HepG2 (cell line): Measurements from ENCODE around the gene C13orf46. TPM values are rescaled to one million over a fixed set of nuclear protein-coding genes. Genes with fewer than 3 reads are reported as not detected.
A peak's percentile ranks its signal among the peaks of the same experiment; 100 is the strongest.

Source experiments
- ATAC-seq: fragments of 200-7000 bp; cut with Tn5 transposase; 3 replicates; pipeline ENCODE4 v1.9.1; 2020; ENCODE audit warnings: mild to moderate bottlenecking, moderate library complexity
- BruUV-seq: library from RNA; stranded (reverse); fragments of 400-500 nt; replicated peaks from 2 replicates; lab custom pipeline; 2021; lab: Mats Ljungman, UMichigan
- CTCF ChIA-PET: fragments of 300-600 bp; formaldehyde crosslinking; extraction: SDS; loops from one replicate; lab custom pipeline; 2021; ENCODE audit warnings: low total read pairs, inconsistent platforms, low intra/inter-chr PET ratio; lab: Yijun Ruan, JAX
- POLR2A ChIA-PET: fragments of 350-600 bp; sonication (Branson Sonifier 250); formaldehyde crosslinking; loops from one replicate; lab custom pipeline; 2020; ENCODE audit warnings: antibody characterized with exemption, inconsistent platforms; lab: Yijun Ruan, JAX
- DNase-seq: peaks from one replicate; pipeline ENCODE4 v3.0.0-alpha.2; 2015; ENCODE audit warnings: low spot score
- FAIRE-seq: peaks from 3 replicates; lab custom pipeline; 2011; peaks lifted over from hg19 to GRCh38; lab: Jason Lieb, UNC
- H2AFZ ChIP-seq: one replicate; pipeline ENCODE4 v1.6.1; 2011; ENCODE audit warnings: low read length, inconsistent platforms
- H3K27ac ChIP-seq: fragments of 300-600 bp; 3 replicates; pipeline ENCODE4 v1.8.0; 2011; ENCODE audit warnings: mixed run types, mild to moderate bottlenecking, mixed read lengths, low read length, inconsistent platforms; ENCODE audit not compliant: insufficient read depth; ENCODE audit errors: extremely low read length
- H3K27me3 ChIP-seq, 2 experiments: fragments of 200-600 bp in 1 of 2; 2 replicates in 1 of 2; 3 replicates in 1 of 2; pipeline versions ENCODE4 v1.6.0 to v1.8.0; 2011; ENCODE audit warnings: low read length in 2 of 2, mild to moderate bottlenecking in 2 of 2, moderate library complexity in 2 of 2, inconsistent platforms in 1 of 2; ENCODE audit not compliant: insufficient read depth in 2 of 2, control insufficient read depth in 1 of 2
- H3K36me3 ChIP-seq, 2 experiments: fragments of 200-600 bp in 1 of 2; replicated peaks in 1 of 2; 2 replicates in 1 of 2; 3 replicates in 1 of 2; pipeline versions ENCODE4 v1.5.1 to v1.8.0; 2011; ENCODE audit warnings: low read length in 2 of 2, inconsistent platforms in 1 of 2; ENCODE audit not compliant: insufficient read depth in 2 of 2, control insufficient read depth in 1 of 2
- H3K4me1 ChIP-seq: 2 replicates; pipeline ENCODE4 v1.5.1; 2012; ENCODE audit warnings: low read length, inconsistent platforms; ENCODE audit not compliant: insufficient read depth
- H3K4me2 ChIP-seq: 2 replicates; pipeline ENCODE4 v1.6.0; 2011; ENCODE audit warnings: low read depth, low read length, inconsistent platforms
- H3K4me3 ChIP-seq, 3 experiments: fragments of 200-600 bp in 1 of 3; sonication (generic), shearing (Covaris generic) in 1 of 3; replicated peaks in 1 of 3; 2 replicates each; pipeline ENCODE4 v1.5.1; 2011 to 2016; ENCODE audit warnings: low read length in 3 of 3, inconsistent platforms in 2 of 3, low read depth in 2 of 3, mild to moderate bottlenecking in 2 of 3, control low read depth in 1 of 3, mixed read lengths in 1 of 3; ENCODE audit not compliant: insufficient read depth in 1 of 3
- H3K79me2 ChIP-seq: one replicate; pipeline ENCODE4 v1.6.1; 2011; ENCODE audit warnings: low read length, inconsistent platforms; ENCODE audit not compliant: insufficient read depth
- H3K9ac ChIP-seq: 2 replicates; pipeline ENCODE4 v1.6.0; 2011; ENCODE audit warnings: mild to moderate bottlenecking, low read depth, low read length, inconsistent platforms; ENCODE audit not compliant: insufficient read depth
- H3K9me3 ChIP-seq: 2 replicates; pipeline ENCODE4 v1.5.1; 2012; ENCODE audit warnings: mild to moderate bottlenecking, low read length
- H4K20me1 ChIP-seq: 2 replicates; pipeline ENCODE4 v1.6.0; 2011; ENCODE audit warnings: inconsistent platforms, mild to moderate bottlenecking, low read length, moderate library complexity; ENCODE audit not compliant: insufficient read depth
- CEBPG ChIP-seq: IDR thresholded peaks from 2 replicates; pipeline ENCODE4 v1.6.1; 2016
- CTCF ChIP-seq: sonication (generic); formaldehyde crosslinking; IDR thresholded peaks from 2 replicates; pipeline ENCODE4 v1.5.0; 2020; ENCODE audit warnings: mild to moderate bottlenecking, missing genetic modification reagents, moderate library complexity
- FOXM1 ChIP-seq: sonication (generic); formaldehyde crosslinking; IDR thresholded peaks from 2 replicates; pipeline ENCODE4 v1.5.0; 2020; ENCODE audit warnings: missing genetic modification reagents
- MYC ChIP-seq: sonication (generic); formaldehyde crosslinking; IDR thresholded peaks from 2 replicates; pipeline ENCODE4 v1.9.0; 2021; ENCODE audit warnings: missing genetic modification reagents, borderline replicate concordance
- RFX1 ChIP-seq: fragments of 450-650 bp; IDR thresholded peaks from 2 replicates; pipeline ENCODE4 v1.6.1; 2017
- ZFP36L1 ChIP-seq: sonication (generic); formaldehyde crosslinking; IDR thresholded peaks from 2 replicates; pipeline ENCODE4 v1.8.0; 2022; ENCODE audit warnings: mild to moderate bottlenecking, missing genetic modification reagents, moderate library complexity
- ZHX1 ChIP-seq: sonication (generic); formaldehyde crosslinking; IDR thresholded peaks from 2 replicates; pipeline ENCODE4 v1.8.1; 2022; ENCODE audit warnings: low read depth, mild to moderate bottlenecking, missing genetic modification reagents
- ZNF292 ChIP-seq: sonication (generic); formaldehyde crosslinking; IDR thresholded peaks from 2 replicates; pipeline ENCODE4 v1.8.1; 2022; ENCODE audit warnings: mild to moderate bottlenecking, low read depth, missing genetic modification reagents, borderline replicate concordance
- WGBS: methylation state at CpG from one replicate; pipeline ENCODE4 v1.1.6; 2017; ENCODE audit warnings: low lambda C conversion rate; 5-methylcytosine and 5-hydroxymethylcytosine counted together
- in situ Hi-C: cut with HindIII; loops from 2 replicates; pipeline ENCODE4 v1.10.0; 2017; ENCODE audit warnings: low pct_unique_long_range_greater_than_20kb; ENCODE audit not compliant: extremely low pct_ligation_motif_present
- intact Hi-C: fragments of 100-400 bp; cut with micrococcal nuclease; formaldehyde crosslinking; loops from one replicate; pipeline ENCODE4 v1.10.0; 2022; ENCODE audit not compliant: unreplicated experiment
- polyA plus RNA-seq, 8 experiments: library from polyadenylated mRNA; depleted of rRNA in 3 of 8; stranded (reverse) in 7 of 8; unstranded in 1 of 8; fragments of >200 nt; fragmentation: Illumina TruSeq in 4 of 8; extraction: Trizol in 4 of 8; gene quantifications; 2 replicates each; pipeline versions ENCODE4 v1.2.1 to v1.2.3, GENCODE V29; 2011 to 2016; ENCODE audit warnings: low read depth in 4 of 8, missing spikeins in 1 of 8, mixed read lengths in 1 of 8; ENCODE audit not compliant: insufficient read depth in 1 of 8
- total RNA-seq, 5 experiments: library from RNA; depleted of rRNA; stranded (reverse); fragments of >200 nt; fragmentation: Illumina TruSeq; extraction: Trizol; gene quantifications; 2 replicates each; pipeline ENCODE4 v1.2.3, GENCODE V29; 2016; ENCODE audit warnings: low read depth in 1 of 5
- TF ChIP-seq, protein P1 (sequence below), 2 experiments: sonication (generic) in 1 of 2; formaldehyde crosslinking in 1 of 2; IDR thresholded peaks; 2 replicates each; pipeline versions ENCODE4 v1.5.1 to v1.6.1; 2011 to 2020; ENCODE audit warnings: borderline replicate concordance in 1 of 2, low read depth in 1 of 2, low read length in 1 of 2, mild to moderate bottlenecking in 1 of 2, missing genetic modification reagents in 1 of 2, moderate library complexity in 1 of 2
- TF ChIP-seq, protein P2 (sequence below): sonication (generic); formaldehyde crosslinking; IDR thresholded peaks from 2 replicates; pipeline ENCODE4 v1.4.0; 2020; ENCODE audit warnings: missing genetic modification reagents, borderline replicate concordance

The C13orf46 gene
- total and polyA plus RNA-seq, 2 of the 13 experiments (the other 11 are each of a cell fraction or from before 2014, with no cell fraction given): 0.01 TPM; not detected in 1

- in situ Hi-C loops (no loop called here), intact Hi-C loops (no loop called here)
- CTCF ChIA-PET: interaction anchor here (1.5 kb wide), 1 partner anchor 131 kb away, joined by 6 read pairs; no protein-coding TSS in a partner anchor
- Histone ChIP-seq H3K36me3 (no peaks in the 10 kb centered on the region), H2AFZ (no peak overlapping the region), H4K20me1 (no peaks in the 10 kb centered on the region), H3K27me3 (peaks cover 4 to 7% of the 10 kb centered on the region in 2 experiments; a peak in 3 of 5 replicates), H3K4me1 (peaks cover 5% of the 10 kb centered on the region; the same call in 1 of the 2 replicates), H3K79me2 (no peaks in the 10 kb centered on the region), H3K9ac (no peak overlapping the region), H3K27ac (no peak overlapping the region), H3K4me3 (no peak overlapping the region), H3K9me3 (no peaks in the 10 kb centered on the region), H3K4me2 (no peak overlapping the region)
- POLR2A ChIA-PET: no interaction called here
- no peak for DNase-seq
- BruUV-seq: no TSS peak
- peak; percentile 32; the same call in 2 of the 3 replicates for ATAC-seq
- no peak for FAIRE-seq
- WGBS: 13% methylated on average over 4 of the region's 17 CpGs
- TF ChIP-seq CEBPG (CRISPR knock-in tag) (no peak), CTCF (CRISPR knock-in tag) (peak; percentile 73), ZNF292 (CRISPR knock-in tag) (no peak), MYC (CRISPR knock-in tag) (peak; percentile 61; the same call in 1 of the 2 replicates), RFX1 (no peak), ZFP36L1 (CRISPR knock-in tag) (no peak), ZHX1 (CRISPR knock-in tag) (no peak), FOXM1 (CRISPR knock-in tag) (no peak)
- TF ChIP-seq, protein P1, sequence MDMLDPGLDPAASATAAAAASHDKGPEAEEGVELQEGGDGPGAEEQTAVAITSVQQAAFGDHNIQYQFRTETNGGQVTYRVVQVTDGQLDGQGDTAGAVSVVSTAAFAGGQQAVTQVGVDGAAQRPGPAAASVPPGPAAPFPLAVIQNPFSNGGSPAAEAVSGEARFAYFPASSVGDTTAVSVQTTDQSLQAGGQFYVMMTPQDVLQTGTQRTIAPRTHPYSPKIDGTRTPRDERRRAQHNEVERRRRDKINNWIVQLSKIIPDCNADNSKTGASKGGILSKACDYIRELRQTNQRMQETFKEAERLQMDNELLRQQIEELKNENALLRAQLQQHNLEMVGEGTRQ (IDR thresholded peaks at IDR 0.05; ENCODE audit: low read depth, low read length): no peak
- TF ChIP-seq, protein P1 (CRISPR knock-in tag; IDR thresholded peaks at IDR 0.05; ENCODE audit: borderline replicate concordance): peak; percentile 26; the same call in 1 of the 2 replicates
- TF ChIP-seq, protein P2, sequence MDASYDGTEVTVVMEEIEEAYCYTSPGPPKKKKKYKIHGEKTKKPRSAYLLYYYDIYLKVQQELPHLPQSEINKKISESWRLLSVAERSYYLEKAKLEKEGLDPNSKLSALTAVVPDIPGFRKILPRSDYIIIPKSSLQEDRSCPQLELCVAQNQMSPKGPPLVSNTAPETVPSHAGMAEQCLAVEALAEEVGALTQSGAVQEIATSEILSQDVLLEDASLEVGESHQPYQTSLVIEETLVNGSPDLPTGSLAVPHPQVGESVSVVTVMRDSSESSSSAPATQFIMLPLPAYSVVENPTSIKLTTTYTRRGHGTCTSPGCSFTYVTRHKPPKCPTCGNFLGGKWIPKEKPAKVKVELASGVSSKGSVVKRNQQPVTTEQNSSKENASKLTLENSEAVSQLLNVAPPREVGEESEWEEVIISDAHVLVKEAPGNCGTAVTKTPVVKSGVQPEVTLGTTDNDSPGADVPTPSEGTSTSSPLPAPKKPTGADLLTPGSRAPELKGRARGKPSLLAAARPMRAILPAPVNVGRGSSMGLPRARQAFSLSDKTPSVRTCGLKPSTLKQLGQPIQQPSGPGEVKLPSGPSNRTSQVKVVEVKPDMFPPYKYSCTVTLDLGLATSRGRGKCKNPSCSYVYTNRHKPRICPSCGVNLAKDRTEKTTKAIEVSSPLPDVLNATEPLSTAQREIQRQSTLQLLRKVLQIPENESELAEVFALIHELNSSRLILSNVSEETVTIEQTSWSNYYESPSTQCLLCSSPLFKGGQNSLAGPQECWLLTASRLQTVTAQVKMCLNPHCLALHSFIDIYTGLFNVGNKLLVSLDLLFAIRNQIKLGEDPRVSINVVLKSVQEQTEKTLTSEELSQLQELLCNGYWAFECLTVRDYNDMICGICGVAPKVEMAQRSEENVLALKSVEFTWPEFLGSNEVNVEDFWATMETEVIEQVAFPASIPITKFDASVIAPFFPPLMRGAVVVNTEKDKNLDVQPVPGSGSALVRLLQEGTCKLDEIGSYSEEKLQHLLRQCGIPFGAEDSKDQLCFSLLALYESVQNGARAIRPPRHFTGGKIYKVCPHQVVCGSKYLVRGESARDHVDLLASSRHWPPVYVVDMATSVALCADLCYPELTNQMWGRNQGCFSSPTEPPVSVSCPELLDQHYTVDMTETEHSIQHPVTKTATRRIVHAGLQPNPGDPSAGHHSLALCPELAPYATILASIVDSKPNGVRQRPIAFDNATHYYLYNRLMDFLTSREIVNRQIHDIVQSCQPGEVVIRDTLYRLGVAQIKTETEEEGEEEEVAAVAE (CRISPR knock-in tag): no peak
These were observed 26.4 kb downstream of the C13orf46 start for GRCh38 chr13:113947311-113948033.
